Body of pancreas (tissue), 4 donors: Measurements from ENCODE around the gene NMD3.

Experiments used
- CTCF ChIP-seq, 7 experiments: fragments of 450-650 bp in 4 of 7; fragments of 200-600 bp in 3 of 7; sonication (generic) in 3 of 7; IDR thresholded peaks; one replicate each; pipeline ENCODE4 v1.5.1; 2016 to 2019; ENCODE audit warnings: antibody characterized with exemption in 7 of 7
- POLR2A ChIP-seq, 3 donors: fragments of 450-650 bp; IDR thresholded peaks; one replicate each; pipeline ENCODE4 v1.6.1; 2016; ENCODE audit warnings: antibody characterized with exemption in 3 of 3, mild to moderate bottlenecking in 2 of 3

GRCh38 chr3:161203485-161204098 is 17.5 kb upstream of the NMD3 start:
- TF ChIP-seq CTCF (IDR thresholded peaks at IDR 0.05): no peak
- no peak for TF ChIP-seq POLR2A (IDR thresholded peaks at IDR 0.05)
